ENCODE results near the gene SAP30BP.

DNA sequence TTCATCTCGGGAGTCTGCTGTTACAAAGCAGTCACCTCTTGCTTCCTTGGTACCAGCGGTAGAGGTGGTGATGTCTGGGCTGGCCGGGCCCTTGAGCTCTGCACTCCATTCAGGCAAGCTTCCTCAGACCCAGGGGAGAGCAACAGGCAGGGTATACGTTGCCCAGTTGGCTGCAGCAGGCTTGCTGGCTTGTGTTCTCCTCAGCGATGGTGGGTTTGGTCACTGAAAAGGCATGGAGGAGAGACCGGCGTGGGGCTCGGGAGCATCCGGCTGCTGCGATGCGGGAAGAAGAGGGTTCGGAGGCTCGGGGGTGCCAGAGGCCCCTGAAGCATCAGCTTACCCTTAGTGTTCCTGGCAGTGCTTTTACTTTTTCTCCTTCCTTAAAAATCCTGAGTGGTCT, 25.8 kb downstream of the SAP30BP start:
- TF ChIP-seq, protein P1, sequence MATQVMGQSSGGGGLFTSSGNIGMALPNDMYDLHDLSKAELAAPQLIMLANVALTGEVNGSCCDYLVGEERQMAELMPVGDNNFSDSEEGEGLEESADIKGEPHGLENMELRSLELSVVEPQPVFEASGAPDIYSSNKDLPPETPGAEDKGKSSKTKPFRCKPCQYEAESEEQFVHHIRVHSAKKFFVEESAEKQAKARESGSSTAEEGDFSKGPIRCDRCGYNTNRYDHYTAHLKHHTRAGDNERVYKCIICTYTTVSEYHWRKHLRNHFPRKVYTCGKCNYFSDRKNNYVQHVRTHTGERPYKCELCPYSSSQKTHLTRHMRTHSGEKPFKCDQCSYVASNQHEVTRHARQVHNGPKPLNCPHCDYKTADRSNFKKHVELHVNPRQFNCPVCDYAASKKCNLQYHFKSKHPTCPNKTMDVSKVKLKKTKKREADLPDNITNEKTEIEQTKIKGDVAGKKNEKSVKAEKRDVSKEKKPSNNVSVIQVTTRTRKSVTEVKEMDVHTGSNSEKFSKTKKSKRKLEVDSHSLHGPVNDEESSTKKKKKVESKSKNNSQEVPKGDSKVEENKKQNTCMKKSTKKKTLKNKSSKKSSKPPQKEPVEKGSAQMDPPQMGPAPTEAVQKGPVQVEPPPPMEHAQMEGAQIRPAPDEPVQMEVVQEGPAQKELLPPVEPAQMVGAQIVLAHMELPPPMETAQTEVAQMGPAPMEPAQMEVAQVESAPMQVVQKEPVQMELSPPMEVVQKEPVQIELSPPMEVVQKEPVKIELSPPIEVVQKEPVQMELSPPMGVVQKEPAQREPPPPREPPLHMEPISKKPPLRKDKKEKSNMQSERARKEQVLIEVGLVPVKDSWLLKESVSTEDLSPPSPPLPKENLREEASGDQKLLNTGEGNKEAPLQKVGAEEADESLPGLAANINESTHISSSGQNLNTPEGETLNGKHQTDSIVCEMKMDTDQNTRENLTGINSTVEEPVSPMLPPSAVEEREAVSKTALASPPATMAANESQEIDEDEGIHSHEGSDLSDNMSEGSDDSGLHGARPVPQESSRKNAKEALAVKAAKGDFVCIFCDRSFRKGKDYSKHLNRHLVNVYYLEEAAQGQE (IDR thresholded peaks at IDR 0.05; ENCODE audit: unreplicated experiment) = no peak
- no peak for TF ChIP-seq CTCF (conservative IDR thresholded peaks at IDR 0.05; ENCODE audit: low read depth in 2 of 2)
- no peak for TF ChIP-seq CREB1 (CRISPR knock-in tag; IDR thresholded peaks at IDR 0.05; ENCODE audit: low read depth)
- no peak for TF ChIP-seq EZH2 (IDR thresholded peaks at IDR 0.05; ENCODE audit: low read depth, unreplicated experiment)
- no peak for TF ChIP-seq POLR2AphosphoS5 (IDR thresholded peaks at IDR 0.05; ENCODE audit: low read depth)
- TF ChIP-seq ZNF331 (CRISPR knock-in tag; IDR thresholded peaks at IDR 0.05; ENCODE audit: low read depth) = no peak
- TF ChIP-seq ZNF114 (CRISPR knock-in tag; IDR thresholded peaks at IDR 0.05) = no peak
- no peak for TF ChIP-seq ETS1 (IDR thresholded peaks at IDR 0.05)
- TF ChIP-seq EZH2phosphoT487 (IDR thresholded peaks at IDR 0.05; ENCODE audit: unreplicated experiment) = no peak

Measured in GM23338 (cell line).